Measurements from ENCODE around the gene TSSK6. TPM values are rescaled to one million over a fixed set of nuclear protein-coding genes. Genes with fewer than 3 reads are reported as not detected.

Gene TSSK6
- 3.2 and 4.9 TPM in 2 replicates for total RNA-seq

DNA sequence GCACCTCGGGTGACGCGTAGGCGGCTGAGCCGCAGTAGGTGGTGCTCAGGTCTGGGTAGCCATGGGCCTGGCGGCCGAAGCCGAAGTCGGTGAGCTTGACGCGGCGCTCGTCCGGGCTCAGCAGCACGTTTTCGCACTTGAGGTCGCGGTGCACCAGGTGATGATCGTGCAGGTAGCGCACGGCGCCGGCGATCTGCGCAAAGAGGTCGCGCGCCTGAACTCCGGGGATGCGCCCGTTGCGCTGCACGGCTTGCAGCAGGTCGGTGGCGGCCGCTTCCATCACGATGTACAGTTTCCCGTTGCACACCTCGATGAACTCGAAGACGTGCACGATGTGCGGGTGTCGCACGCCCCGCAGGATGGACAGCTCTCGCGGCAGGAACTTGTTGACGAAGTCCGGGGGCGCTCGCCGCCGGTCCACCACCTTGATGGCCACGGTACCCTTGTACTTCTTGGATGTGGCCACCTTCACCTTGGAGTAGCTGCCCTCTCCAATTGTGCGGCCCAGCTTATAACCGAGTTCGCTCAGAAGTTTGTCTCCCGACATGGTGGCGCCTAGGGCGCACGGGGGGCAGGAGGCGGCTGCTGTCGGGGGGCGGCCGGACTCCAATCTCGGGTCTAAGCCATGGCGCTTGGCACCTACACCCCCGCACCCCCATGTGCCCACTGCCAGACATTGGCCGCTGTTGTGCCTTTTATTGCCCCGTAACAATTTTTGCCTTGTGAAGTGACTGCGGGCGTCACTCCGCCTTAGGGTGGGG, at the start of gene TSSK6:
Gene TSSK6, minus strand, starts transcription at position 668 of the 761 bp plus-strand sequence. Its CDS starts 121 bp downstream, at position 547.
- TF ChIP-seq, protein P1, sequence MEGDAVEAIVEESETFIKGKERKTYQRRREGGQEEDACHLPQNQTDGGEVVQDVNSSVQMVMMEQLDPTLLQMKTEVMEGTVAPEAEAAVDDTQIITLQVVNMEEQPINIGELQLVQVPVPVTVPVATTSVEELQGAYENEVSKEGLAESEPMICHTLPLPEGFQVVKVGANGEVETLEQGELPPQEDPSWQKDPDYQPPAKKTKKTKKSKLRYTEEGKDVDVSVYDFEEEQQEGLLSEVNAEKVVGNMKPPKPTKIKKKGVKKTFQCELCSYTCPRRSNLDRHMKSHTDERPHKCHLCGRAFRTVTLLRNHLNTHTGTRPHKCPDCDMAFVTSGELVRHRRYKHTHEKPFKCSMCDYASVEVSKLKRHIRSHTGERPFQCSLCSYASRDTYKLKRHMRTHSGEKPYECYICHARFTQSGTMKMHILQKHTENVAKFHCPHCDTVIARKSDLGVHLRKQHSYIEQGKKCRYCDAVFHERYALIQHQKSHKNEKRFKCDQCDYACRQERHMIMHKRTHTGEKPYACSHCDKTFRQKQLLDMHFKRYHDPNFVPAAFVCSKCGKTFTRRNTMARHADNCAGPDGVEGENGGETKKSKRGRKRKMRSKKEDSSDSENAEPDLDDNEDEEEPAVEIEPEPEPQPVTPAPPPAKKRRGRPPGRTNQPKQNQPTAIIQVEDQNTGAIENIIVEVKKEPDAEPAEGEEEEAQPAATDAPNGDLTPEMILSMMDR (IDR thresholded peaks at IDR 0.05; ENCODE audit: insufficient read depth, low read length, severe bottlenecking), result no peak

DNA sequence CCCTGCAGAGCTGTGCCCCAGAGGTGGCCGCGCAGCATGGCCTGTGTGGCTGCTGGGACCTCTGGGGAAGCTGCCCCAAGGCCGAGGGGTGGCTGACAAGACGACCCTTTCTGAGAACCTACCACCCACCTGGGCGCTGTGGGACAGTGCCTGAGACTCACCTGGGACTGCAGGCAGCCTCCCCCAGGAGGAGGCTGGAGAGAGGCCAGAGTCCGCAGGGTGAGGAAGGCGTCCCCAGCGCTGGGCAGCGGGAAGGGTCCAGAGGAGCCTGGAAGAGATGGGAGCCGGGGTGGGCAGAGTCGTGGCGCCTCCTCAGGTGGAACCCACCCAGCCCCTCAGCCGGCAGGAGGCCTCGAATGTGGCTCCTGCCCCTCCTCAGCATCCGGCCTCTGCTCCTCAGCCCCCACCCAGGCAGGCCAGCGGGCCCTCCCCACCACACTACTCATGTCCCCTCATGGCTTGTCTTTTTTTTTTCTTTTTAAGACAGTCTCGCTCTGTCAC, 48.0 kb upstream of the TSSK6 start:
- FAIRE-seq (no peak), DNase-seq (ENCODE audit: low read depth) (no peak)
- TF ChIP-seq, protein P1 (IDR thresholded peaks at IDR 0.05; ENCODE audit: insufficient read depth, low read length, severe bottlenecking), result no peak
- Histone ChIP-seq H3K36me3 (ENCODE audit: control insufficient read depth, insufficient read depth, low read length) (no peaks in the 10 kb centered on the region), H3K4me3 (ENCODE audit: low read depth, low read length) (no peak overlapping the region), H3K27me3 (ENCODE audit: control insufficient read depth, insufficient read depth, low read length) (no peaks in the 10 kb centered on the region)

More for the DNA sequence above, at the start of gene TSSK6:
- Histone ChIP-seq H3K4me3 (ENCODE audit: low read depth, low read length) (peak within 1 kb of the TSS; percentile 62), H3K27me3 (ENCODE audit: control insufficient read depth, insufficient read depth, low read length) (no peaks in the 10 kb centered on the region), H3K36me3 (ENCODE audit: control insufficient read depth, insufficient read depth, low read length) (peaks cover 10% of the 10 kb centered on the region)
- no peak for FAIRE-seq
- DNase-seq (ENCODE audit: low read depth), result no peak

DNA sequence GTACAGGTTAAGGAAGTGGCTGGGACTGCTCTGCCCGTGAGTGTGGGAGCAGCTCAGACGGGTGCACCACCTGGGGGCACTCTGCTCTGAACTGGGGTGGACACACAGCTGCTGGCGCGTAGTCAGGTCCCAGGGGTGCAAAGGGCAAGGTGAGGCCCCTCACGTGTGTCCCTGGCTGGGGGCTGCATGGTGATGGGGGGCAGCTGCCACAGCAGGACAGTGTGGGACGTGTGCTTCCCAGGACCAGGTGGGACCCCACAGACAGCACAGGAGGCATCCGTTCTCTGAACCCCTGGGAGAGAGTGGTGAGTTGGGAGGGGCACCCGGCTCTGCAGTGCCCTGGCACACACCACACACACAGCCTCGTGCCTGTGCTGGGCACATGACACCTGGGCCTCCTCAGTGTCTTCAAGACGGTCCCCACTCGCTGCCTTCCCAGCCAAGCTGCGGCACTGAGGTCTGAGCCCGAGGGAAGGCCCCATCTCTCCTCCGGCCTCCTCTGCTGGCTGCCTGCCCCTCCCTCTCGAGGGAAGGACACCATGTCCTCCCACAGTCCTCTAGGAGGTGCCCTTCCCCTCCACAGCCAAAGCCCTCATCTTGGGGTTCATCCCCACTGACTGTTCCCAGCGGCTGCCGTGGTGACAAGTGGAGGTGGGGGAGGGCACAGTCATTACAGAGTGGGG, 47.5 kb upstream of the TSSK6 start:
- Histone ChIP-seq H3K27me3 (ENCODE audit: control insufficient read depth, insufficient read depth, low read length) (no peaks in the 10 kb centered on the region), H3K36me3 (ENCODE audit: control insufficient read depth, insufficient read depth, low read length) (no peaks in the 10 kb centered on the region), H3K4me3 (ENCODE audit: low read depth, low read length) (no peak overlapping the region)
- TF ChIP-seq, protein P1 (IDR thresholded peaks at IDR 0.05; ENCODE audit: insufficient read depth, low read length, severe bottlenecking), result no peak
- DNase-seq (ENCODE audit: low read depth), result no peak
- peak; percentile 80 for FAIRE-seq

DNA sequence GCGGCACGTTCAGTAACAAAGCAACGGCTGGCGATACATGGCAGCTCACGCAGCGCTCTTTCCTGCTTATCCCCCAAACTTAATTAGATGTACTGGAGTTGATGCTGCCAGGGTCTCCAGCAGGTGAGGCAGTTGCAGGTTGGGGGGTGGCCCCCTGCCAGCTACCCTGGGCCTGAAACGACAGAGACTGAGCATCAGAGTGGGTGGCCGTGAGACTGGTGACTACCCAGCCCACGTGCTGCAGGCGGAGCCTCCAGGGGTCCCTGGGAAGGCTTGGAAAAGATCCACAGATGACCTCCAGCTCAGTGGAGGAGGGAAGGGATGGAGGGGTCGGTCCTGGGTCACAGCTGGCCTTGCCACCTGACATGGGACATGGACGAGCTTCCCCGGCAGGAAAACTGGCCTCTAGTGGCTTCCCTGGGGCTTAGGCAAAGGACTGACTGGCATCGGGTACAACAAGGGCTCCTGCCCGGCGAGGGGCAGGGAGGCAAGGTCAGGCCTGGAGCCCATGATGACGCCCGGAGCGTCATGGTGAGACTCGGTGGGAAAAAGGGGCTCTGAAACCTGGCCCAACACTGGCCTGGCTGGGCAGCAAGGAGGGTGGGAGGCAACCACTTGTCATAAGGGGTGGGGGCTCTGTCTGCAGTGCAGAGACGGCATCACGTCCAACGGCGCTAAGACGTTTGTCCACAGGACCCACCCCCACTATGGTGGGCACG, 46.8 kb upstream of the TSSK6 start:
- DNase-seq (ENCODE audit: low read depth), result no peak
- no peak for FAIRE-seq
- TF ChIP-seq, protein P1 (IDR thresholded peaks at IDR 0.05; ENCODE audit: insufficient read depth, low read length, severe bottlenecking), result no peak
- no peaks in the 10 kb centered on the region for H3K36me3 ChIP-seq (ENCODE audit: control insufficient read depth, insufficient read depth, low read length)
- H3K4me3 ChIP-seq (ENCODE audit: low read depth, low read length), result no peak overlapping the region
- no peaks in the 10 kb centered on the region for H3K27me3 ChIP-seq (ENCODE audit: control insufficient read depth, insufficient read depth, low read length)

DNA sequence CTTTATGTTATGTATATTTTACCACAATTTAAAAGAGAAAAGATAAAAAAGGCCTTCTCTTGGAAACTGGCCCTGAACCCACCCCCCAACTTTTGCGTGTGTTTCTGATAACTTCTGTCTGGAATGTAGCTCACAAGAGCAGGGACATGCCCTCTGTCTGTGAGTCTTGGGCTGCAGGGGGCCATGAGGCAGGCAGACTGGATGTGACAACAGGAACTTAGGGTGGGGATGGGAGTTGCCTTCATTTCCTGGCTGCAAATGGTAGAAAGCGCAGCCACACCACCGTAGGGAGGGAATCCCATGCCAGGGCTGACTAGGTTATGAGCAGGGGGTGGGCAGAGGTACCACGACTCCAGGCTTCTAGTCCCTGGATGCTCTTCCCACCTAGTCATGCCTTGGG, 44.6 kb upstream of the TSSK6 start:
- H3K36me3 ChIP-seq (ENCODE audit: control insufficient read depth, insufficient read depth, low read length), result no peaks in the 10 kb centered on the region
- TF ChIP-seq, protein P1 (IDR thresholded peaks at IDR 0.05; ENCODE audit: insufficient read depth, low read length, severe bottlenecking), result no peak
- no peak overlapping the region for H3K4me3 ChIP-seq (ENCODE audit: low read depth, low read length)
- no peaks in the 10 kb centered on the region for H3K27me3 ChIP-seq (ENCODE audit: control insufficient read depth, insufficient read depth, low read length)
- FAIRE-seq (no peak), DNase-seq (ENCODE audit: low read depth) (no peak)

All from bronchial epithelial cell (primary cell).